IMR-90 (cell line): ENCODE results near the gene NEK11. TPM values are rescaled to one million over a fixed set of nuclear protein-coding genes. Genes with fewer than 3 reads are reported as not detected.

Experiments
- ATAC-seq: fragments of 200-7000 bp; cut with Tn5 transposase; 2 replicates; pipeline ENCODE4 v1.9.1; 2020; ENCODE audit warnings: low read depth, mild to moderate bottlenecking, moderate library complexity
- BruUV-seq: library from RNA; stranded (reverse); fragments of 400-500 nt; replicated peaks from 2 replicates; lab custom pipeline; 2021; lab: Mats Ljungman, UMichigan
- CTCF ChIA-PET: fragments of 300-600 bp; formaldehyde crosslinking; extraction: SDS; loops from one replicate; lab custom pipeline; 2021; ENCODE audit warnings: antibody characterized with exemption; lab: Yijun Ruan, JAX
- POLR2A ChIA-PET: fragments of 300-600 bp; sonication (Branson Sonifier 250); formaldehyde crosslinking; loops from one replicate; lab custom pipeline; 2022; ENCODE audit warnings: antibody characterized with exemption; ENCODE audit not compliant: unreplicated experiment; lab: Charles Lee
- DNase-seq: peaks from one replicate; pipeline ENCODE4 v3.0.0; 2013
- H2AFZ ChIP-seq: replicated peaks from 2 replicates; pipeline ENCODE3; 2013; ENCODE audit warnings: low read length, mild to moderate bottlenecking; ENCODE audit not compliant: poor library complexity
- H2AK5ac ChIP-seq: 2 replicates; pipeline ENCODE4 v1.6.1; 2013; ENCODE audit warnings: low read depth, low read length, inconsistent platforms
- H2AK9ac ChIP-seq: replicated peaks from 2 replicates; pipeline ENCODE3; 2013; ENCODE audit warnings: mild to moderate bottlenecking, low read depth, low read length, moderate library complexity; ENCODE audit not compliant: poor library complexity
- H2BK120ac ChIP-seq: 2 replicates; pipeline ENCODE4 v1.6.1; 2013; ENCODE audit warnings: low read depth, low read length, inconsistent platforms
- H2BK15ac ChIP-seq: 3 replicates; pipeline ENCODE4 v1.6.1; 2013; ENCODE audit warnings: low read depth, low read length, inconsistent platforms
- H2BK20ac ChIP-seq: 2 replicates; pipeline ENCODE4 v1.6.1; 2013; ENCODE audit warnings: low read depth, mild to moderate bottlenecking, inconsistent platforms, low read length, moderate library complexity
- H2BK5ac ChIP-seq: 2 replicates; pipeline ENCODE4 v1.6.1; 2013; ENCODE audit warnings: mild to moderate bottlenecking, low read depth, low read length, inconsistent platforms; ENCODE audit not compliant: poor library complexity, severe bottlenecking
- H3K14ac ChIP-seq: replicated peaks from 2 replicates; pipeline ENCODE4 v1.6.1; 2013; ENCODE audit warnings: low read depth, low read length, inconsistent platforms
- H3K18ac ChIP-seq: 2 replicates; pipeline ENCODE4 v1.6.1; 2013; ENCODE audit warnings: low read depth, low read length, control low read depth
- H3K23ac ChIP-seq: 2 replicates; pipeline ENCODE4 v1.6.1; 2013; ENCODE audit warnings: low read depth, low read length, inconsistent platforms
- H3K27ac ChIP-seq: 2 replicates; pipeline ENCODE4 v1.5.1; 2013; ENCODE audit warnings: mild to moderate bottlenecking, control low read depth, low read length; ENCODE audit not compliant: insufficient read depth
- H3K27me3 ChIP-seq: 2 replicates; pipeline ENCODE4 v1.6.1; 2013; ENCODE audit warnings: low read length; ENCODE audit not compliant: control insufficient read depth, insufficient read depth
- H3K36me3 ChIP-seq: 2 replicates; pipeline ENCODE4 v1.6.1; 2013; ENCODE audit warnings: low read length, mixed read lengths; ENCODE audit not compliant: control insufficient read depth, insufficient read depth
- H3K4ac ChIP-seq: 2 replicates; pipeline ENCODE4 v1.6.1; 2013; ENCODE audit warnings: low read depth, low read length, inconsistent platforms
- H3K4me1 ChIP-seq: 2 replicates; pipeline ENCODE4 v1.6.1; 2013; ENCODE audit warnings: low read length, mixed read lengths; ENCODE audit not compliant: control insufficient read depth, insufficient read depth
- H3K4me2 ChIP-seq: 2 replicates; pipeline ENCODE4 v1.6.1; 2013; ENCODE audit warnings: low read depth, mild to moderate bottlenecking, control low read depth, low read length, moderate library complexity
- H3K4me3 ChIP-seq: 2 replicates; pipeline ENCODE4 v1.5.1; 2013; ENCODE audit warnings: low read depth, mild to moderate bottlenecking, control low read depth, low read length, moderate library complexity; ENCODE audit not compliant: insufficient read depth
- H3K56ac ChIP-seq: 2 replicates; pipeline ENCODE4 v1.6.1; 2013; ENCODE audit warnings: low read length, inconsistent platforms; ENCODE audit not compliant: insufficient read depth; ENCODE audit errors: extremely low read depth
- H3K79me1 ChIP-seq, 2 experiments: 2 replicates each; pipeline ENCODE4 v1.6.1; 2013; ENCODE audit warnings: low read length in 2 of 2, inconsistent platforms in 1 of 2, low read depth in 1 of 2
- H3K9ac ChIP-seq: 2 replicates; pipeline ENCODE4 v1.6.1; 2013; ENCODE audit warnings: low read depth, low read length, control low read depth
- H3K9me1 ChIP-seq: 2 replicates; pipeline ENCODE4 v1.6.1; 2013; ENCODE audit warnings: low read length, inconsistent platforms; ENCODE audit not compliant: insufficient read depth
- H3K9me3 ChIP-seq: 2 replicates; pipeline ENCODE4 v1.6.1; 2013; ENCODE audit warnings: low read length; ENCODE audit not compliant: control insufficient read depth, insufficient read depth
- H4K20me1 ChIP-seq: 2 replicates; pipeline ENCODE4 v1.6.1; 2013; ENCODE audit warnings: low read length, inconsistent platforms; ENCODE audit not compliant: insufficient read depth
- H4K5ac ChIP-seq: 2 replicates; pipeline ENCODE4 v1.6.1; 2013; ENCODE audit warnings: mild to moderate bottlenecking, low read depth, low read length, control low read depth
- H4K8ac ChIP-seq, 2 experiments: 2 replicates each; pipeline ENCODE4 v1.6.1; 2013; ENCODE audit warnings: low read depth in 2 of 2, low read length in 2 of 2, control low read depth in 1 of 2, inconsistent platforms in 1 of 2
- H4K91ac ChIP-seq: 2 replicates; pipeline ENCODE4 v1.6.1; 2013; ENCODE audit warnings: low read depth, low read length, inconsistent platforms; ENCODE audit not compliant: insufficient read depth
- BHLHE40 ChIP-seq: fragments of 150-350 bp; IDR thresholded peaks from 2 replicates; pipeline ENCODE4 v1.6.1; 2016; ENCODE audit warnings: mild to moderate bottlenecking, low read depth, low read length
- POLR2A ChIP-seq: IDR thresholded peaks from 2 replicates; pipeline ENCODE4 v1.6.1; 2012; ENCODE audit warnings: mild to moderate bottlenecking, low read depth, low read length
- RCOR1 ChIP-seq: IDR thresholded peaks from 2 replicates; pipeline ENCODE4 v1.6.1; 2012; ENCODE audit warnings: mild to moderate bottlenecking, low read length, improper control_type of control experiment; ENCODE audit not compliant: insufficient replicate concordance
- WGBS, 2 experiments: methylation state at CpG; one replicate each; pipeline versions ENCODE4 v1.1.5 to v1.1.7; 2013; ENCODE audit warnings: missing lambda C conversion rate in 2 of 2; ENCODE audit not compliant: insufficient read length in 1 of 2; ENCODE audit errors: extremely low coverage in 2 of 2; 5-methylcytosine and 5-hydroxymethylcytosine counted together
- dilution Hi-C: fragments of 300-500 bp; cut with HindIII; formaldehyde crosslinking; loops from one replicate; pipeline ENCODE4 v1.14.3; 2018; ENCODE audit warnings: low sequenced_read_pairs; ENCODE audit not compliant: unreplicated experiment
- in situ Hi-C: fragments of 300-500 bp; cut with MboI; formaldehyde crosslinking; loops from 3 replicates; pipeline ENCODE4 v1.14.3; 2019; ENCODE audit warnings: low sequenced_read_pairs, inconsistent platforms, mixed read lengths
- intact Hi-C: fragments of 100-400 bp; cut with micrococcal nuclease; formaldehyde crosslinking; loops from 2 replicates; pipeline ENCODE4 v1.10.0; 2022
- polyA plus RNA-seq, 3 experiments: library from polyadenylated mRNA; depleted of rRNA; stranded (reverse); fragments of >200 nt; gene quantifications; 2 replicates each; pipeline ENCODE4 v1.2.3, GENCODE V29; 2012; ENCODE audit warnings: low replicate concordance in 1 of 3
- total RNA-seq: library from RNA; depleted of rRNA; stranded (reverse); fragments of >200 nt; gene quantifications from 2 replicates; pipeline ENCODE4 v1.2.3, GENCODE V29; 2012

The NEK11 gene
- total and polyA plus RNA-seq, 2 of the 4 experiments (the other 2 are of a cell fraction): 1.1 to 1.6 TPM

- Histone ChIP-seq H3K4me3 (no peak overlapping the region), H2BK5ac (no peak overlapping the region), H3K4me2 (no peak overlapping the region), H4K91ac (no peak overlapping the region), H2AK5ac (no peak overlapping the region), H2BK15ac (no peak overlapping the region), H3K4ac (no peak overlapping the region), H3K36me3 (no peaks in the 10 kb centered on the region), H3K4me1 (no peaks in the 10 kb centered on the region), H3K56ac (no peak overlapping the region), H3K23ac (no peak overlapping the region), H2BK20ac (no peak overlapping the region), H3K9me3 (no peaks in the 10 kb centered on the region), H3K9ac (no peak overlapping the region), H2BK120ac (no peak overlapping the region), H3K27ac (no peak overlapping the region), H2AK9ac (no peak overlapping the region), H3K9me1 (no peaks in the 10 kb centered on the region), H3K79me1 (no peaks in the 10 kb centered on the region), H3K18ac (no peak overlapping the region), H3K27me3 (no peaks in the 10 kb centered on the region), H3K14ac (no peak overlapping the region), H4K8ac (no peak overlapping the region), H2AFZ (no peak overlapping the region), H4K5ac (no peak overlapping the region), H4K20me1 (no peaks in the 10 kb centered on the region)
- in situ Hi-C loops (loop anchor here (25.0 kb wide), 2 partner anchors 439 to 989 kb away; partner anchors contain the start of gene CPNE4), intact Hi-C loops (no loop called here), dilution Hi-C loops (no loop called here)
- DNase-seq: no peak
- 88% methylated on average over 4 of the region's 7 CpGs; no CpG with 5 or more reads in 1 of the 2 experiments for WGBS, 2 experiments
- TF ChIP-seq BHLHE40 (no peak), RCOR1 (no peak), POLR2A (no peak)
- ATAC-seq: no peak
- ChIA-PET POLR2A (no interaction called here), CTCF (interaction anchor here (0.9 kb wide), 1 partner anchor 15 kb away, joined by 4 read pairs; no protein-coding TSS in a partner anchor)
- no TSS peak for BruUV-seq
Observed at GRCh38 chr3:131048030-131048429, 21.4 kb downstream of the NEK11 start.
